GM21528 (cell line): ENCODE results near the gene CNTN4.

Experiments
- ATAC-seq: cut with Tn5 transposase; IDR thresholded peaks from one replicate; pipeline ENCODE4 v1.9.1; 2021; ENCODE audit warnings: mild to moderate bottlenecking, moderate library complexity; ENCODE audit not compliant: unreplicated experiment, low FRiP score

CNTN4 gene

GRCh38 chr3:2568156-2568555 lies 469.5 kb downstream of the CNTN4 start:
- ATAC-seq, result no peak

DNA sequence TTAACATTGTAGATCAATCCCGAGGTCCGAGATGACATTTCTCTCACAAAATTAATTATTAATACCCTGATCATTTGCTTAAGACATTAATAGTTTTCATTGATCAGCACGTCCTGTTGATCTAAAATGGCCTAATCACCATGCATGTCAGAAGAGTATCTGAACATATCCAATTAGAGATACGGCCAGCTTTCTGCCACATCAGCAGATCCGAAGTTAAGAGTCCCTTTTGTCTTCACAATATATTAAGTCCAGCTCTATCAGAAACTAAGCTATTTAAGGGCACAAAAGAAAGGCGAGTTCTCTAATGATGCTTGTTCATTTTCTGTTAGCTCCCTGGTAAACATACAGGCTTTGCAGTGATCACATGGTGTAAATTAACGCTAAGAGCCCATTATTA lies 470.3 kb downstream of the CNTN4 start:
- ATAC-seq, result no peak

GRCh38 chr3:2577571-2577970 lies 478.9 kb downstream of the CNTN4 start:
- no peak for ATAC-seq

GRCh38 chr3:2578560-2578959 lies 479.9 kb downstream of the CNTN4 start:
- ATAC-seq, result no peak

GRCh38 chr3:2579206-2579605 lies 480.5 kb downstream of the CNTN4 start:
- no peak for ATAC-seq

- no peak for ATAC-seq
These were observed 484.4 kb downstream of the CNTN4 start for GRCh38 chr3:2583046-2583445.

GRCh38 chr3:2589336-2589969 lies 490.8 kb downstream of the CNTN4 start:
- no peak for ATAC-seq

DNA sequence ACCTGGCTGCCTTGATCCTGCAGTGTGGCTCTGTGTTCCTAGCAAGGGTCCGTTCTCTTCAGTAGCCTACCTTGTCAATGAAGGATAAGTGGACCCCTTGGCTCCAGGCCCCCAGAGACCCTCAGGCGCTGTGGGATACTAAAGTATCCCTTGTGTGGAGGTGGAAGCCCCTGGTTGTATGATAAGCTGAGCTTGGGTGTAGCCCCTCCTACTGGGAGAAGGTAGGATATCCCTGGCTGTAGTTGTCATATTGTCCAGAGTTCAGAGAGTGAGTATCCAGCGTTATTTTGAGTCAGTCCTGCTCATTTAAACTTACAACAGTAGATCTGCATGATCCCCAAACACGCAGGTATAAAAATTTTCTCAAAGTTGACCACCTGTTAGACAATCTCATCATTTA lies 496.8 kb downstream of the CNTN4 start:
- ATAC-seq, result no peak

DNA sequence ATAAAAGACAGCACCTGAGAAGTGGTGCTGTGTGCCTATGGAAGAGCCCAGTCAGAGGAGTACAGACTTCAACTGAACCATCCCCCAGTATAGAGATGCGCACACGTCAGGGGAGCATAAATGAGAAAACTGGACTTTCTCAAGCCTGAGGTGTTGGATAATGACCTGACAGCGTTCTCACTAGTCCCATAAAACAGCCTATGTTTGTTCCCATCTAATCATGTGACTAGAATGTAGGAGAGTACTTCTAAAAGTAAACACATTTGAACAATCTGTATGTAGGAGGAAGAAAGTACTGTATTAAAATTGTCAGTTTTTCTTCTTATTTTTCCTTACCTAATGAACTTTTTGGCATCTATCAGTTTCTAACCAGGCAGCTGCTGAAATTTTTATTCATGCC lies 498.9 kb downstream of the CNTN4 start:
- no peak for ATAC-seq

DNA sequence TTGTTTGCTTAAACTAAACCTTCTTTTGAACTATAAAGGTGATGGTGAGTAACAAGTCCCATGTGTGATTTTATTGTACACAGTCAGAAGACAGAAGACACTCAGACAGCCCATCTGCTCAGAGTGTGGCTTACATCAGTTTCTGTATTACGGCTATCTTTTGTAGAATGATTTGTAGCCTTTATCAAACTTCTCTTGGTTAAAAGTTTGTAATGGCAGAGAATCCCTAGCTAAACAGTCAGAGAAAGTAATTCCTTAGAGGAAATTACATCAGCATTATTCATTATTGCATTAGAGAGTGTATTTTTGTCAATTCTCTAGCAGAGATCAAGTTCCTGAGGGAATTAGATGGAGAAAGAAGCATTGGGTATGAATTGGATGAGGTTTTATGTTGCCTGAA lies 500.8 kb downstream of the CNTN4 start:
- no peak for ATAC-seq

DNA sequence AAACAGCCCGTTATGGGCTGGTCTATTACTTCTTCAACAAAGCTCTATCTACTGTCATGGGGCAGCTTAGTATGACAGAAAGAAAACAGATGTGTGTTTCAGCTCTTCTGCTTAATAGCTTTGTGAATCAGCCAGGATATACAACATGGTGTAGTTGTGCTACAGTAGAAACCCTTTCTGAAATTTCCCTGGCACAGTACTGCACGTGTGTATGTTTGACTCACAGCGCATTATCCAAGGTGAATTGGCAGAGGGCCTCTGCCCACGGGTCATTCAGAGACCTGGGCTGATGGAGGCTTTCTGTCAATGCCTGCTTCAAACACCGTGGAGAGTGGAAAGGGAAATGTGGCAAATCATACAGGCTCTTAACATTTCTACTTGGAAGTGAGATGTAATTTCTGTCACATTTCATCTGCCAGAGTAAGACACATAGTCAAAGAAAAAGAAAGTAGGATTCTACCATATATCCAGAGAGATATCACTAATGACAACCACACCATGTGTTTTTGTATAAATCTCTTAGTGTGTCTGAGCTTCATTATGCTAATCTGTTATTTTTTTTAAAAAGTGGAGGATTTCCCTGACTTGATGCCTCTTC lies 505.1 kb downstream of the CNTN4 start:
- no peak for ATAC-seq

- ATAC-seq, result no peak
These were observed 515.9 kb downstream of the CNTN4 start for GRCh38 chr3:2614578-2614977.

DNA sequence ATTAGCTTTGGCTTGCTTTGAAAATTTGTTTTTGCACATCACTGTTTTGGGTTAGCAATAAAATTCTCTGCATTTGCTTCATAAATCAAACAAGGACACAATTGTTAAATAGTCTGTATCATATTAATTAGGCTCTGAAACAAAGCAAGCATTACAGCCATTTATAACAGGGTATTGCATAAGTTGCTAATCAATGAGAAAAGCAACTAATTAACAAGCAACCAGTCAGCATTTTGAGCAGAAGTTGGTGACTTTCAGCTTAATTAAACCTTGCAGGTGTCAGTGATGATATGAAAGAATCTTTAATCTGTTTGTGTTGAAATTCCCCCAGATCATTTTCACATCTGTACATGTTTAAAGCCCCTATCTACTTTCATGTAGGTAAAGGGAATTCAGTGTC lies 516.4 kb downstream of the CNTN4 start:
- no peak for ATAC-seq

DNA sequence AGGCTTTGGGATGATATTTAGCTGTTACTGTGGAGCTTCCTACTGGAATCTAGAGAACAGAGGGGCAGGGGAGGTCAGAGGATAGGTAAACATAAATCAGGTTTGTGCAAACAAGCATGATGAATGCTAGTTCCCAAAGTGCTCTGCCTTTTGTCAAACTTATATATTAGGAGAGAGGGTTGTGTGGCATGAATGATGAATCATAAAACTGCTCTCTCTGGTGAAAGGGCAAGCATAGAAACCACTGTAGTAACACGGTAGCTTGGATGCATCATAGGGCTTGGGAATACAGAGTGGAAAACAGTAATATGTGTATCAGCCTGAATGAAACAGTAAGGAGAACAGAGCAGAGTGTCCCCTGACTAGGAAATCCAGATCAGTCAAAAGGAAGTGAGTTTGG lies 524.8 kb downstream of the CNTN4 start:
- ATAC-seq, result no peak

GRCh38 chr3:2628117-2628516 lies 529.5 kb downstream of the CNTN4 start:
- no peak for ATAC-seq

DNA sequence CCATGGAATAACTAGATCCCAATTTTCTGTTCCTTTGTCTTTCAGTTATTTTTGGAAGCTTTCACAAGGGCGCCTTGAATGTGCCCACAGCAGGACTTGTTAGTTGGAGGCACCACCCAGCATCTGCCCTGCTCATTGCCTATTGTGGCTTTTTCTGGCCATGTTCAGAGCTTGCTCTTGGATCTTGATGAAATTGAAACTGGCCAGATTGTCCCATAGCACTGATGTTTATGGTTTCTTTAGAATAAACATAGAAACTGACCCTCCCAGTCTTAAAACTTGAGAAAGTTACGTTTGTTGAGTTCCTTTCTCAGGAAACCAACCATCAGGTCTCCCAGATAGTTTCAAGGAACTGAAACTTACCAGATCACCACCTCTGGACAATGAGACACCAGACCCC lies 536.8 kb downstream of the CNTN4 start:
- no peak for ATAC-seq

- ATAC-seq, result no peak
These were observed 544.9 kb downstream of the CNTN4 start for GRCh38 chr3:2643606-2644005.

- ATAC-seq, result no peak
These were observed 546.3 kb downstream of the CNTN4 start for GRCh38 chr3:2645001-2645400.

DNA sequence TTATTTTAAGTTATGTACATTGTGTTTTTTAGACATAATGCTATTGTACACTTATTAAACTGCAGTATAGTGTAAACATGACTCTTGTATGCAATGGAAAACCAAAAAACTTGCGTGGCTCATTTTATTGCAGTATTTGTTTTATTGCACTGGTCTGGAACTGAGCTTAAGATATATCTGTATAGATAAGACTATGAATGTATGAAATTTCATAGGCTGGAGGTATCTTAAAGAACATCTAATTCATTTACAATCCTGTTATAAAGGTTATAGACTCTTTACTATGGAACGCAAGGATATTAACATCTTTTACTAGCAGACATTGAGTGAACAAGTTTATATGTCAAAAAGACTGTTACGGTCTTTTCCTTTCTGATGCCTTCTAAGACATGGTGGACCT lies 552.1 kb downstream of the CNTN4 start:
- no peak for ATAC-seq

- no peak for ATAC-seq
These were observed 553.7 kb downstream of the CNTN4 start for GRCh38 chr3:2652386-2652785.

- ATAC-seq, result no peak
These were observed 555.0 kb downstream of the CNTN4 start for GRCh38 chr3:2653706-2654105.

DNA sequence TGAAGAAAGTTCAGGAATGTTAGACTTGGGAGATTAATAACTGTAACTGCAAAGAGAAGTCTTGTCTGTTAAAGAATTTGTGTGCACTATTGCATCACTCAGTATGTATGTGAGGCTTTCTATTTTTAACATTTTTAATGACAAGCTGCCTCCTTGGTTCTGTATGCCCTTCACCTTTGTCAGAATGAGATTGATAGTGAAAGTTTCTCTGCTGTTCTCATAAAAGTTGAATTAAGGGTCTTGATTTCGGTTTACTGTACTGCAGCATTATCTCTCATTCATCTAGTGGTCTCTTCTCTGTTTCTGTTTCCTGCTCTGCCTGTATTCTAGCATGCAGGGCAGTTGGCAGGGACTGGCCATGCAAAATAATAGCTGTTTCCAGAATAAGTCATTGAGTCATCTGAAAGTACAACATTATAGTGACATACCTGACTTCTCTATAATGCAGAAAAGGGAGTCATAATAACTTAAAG lies 556.6 kb downstream of the CNTN4 start:
- no peak for ATAC-seq
